H9 (cell line): ENCODE data around the gene RAPSN. TPM values are rescaled to one million over a fixed set of nuclear protein-coding genes. Genes with fewer than 3 reads are reported as not detected.

Source experiments
- DNase-seq: peaks from one replicate; pipeline ENCODE4 v3.0.0-alpha.2; 2017
- H2AFZ ChIP-seq: one replicate; pipeline ENCODE4 v1.6.1; 2013; ENCODE audit warnings: mild to moderate bottlenecking, low read length, control low read depth, moderate library complexity
- H2AK5ac ChIP-seq: 2 replicates; pipeline ENCODE4 v1.6.1; 2013; ENCODE audit warnings: low read length, control low read depth, mixed read lengths; ENCODE audit not compliant: insufficient read length
- H2BK120ac ChIP-seq: one replicate; pipeline ENCODE4 v1.6.1; 2013; ENCODE audit warnings: low read depth, mild to moderate bottlenecking, low read length, control low read depth, inconsistent platforms; ENCODE audit not compliant: poor library complexity, severe bottlenecking
- H2BK12ac ChIP-seq: 2 replicates; pipeline ENCODE4 v1.6.1; 2013; ENCODE audit warnings: low read length, control low read depth, mixed read lengths, low read depth; ENCODE audit not compliant: insufficient read length
- H2BK15ac ChIP-seq: 2 replicates; pipeline ENCODE4 v1.6.1; 2013; ENCODE audit warnings: low read depth, low read length, control low read depth
- H2BK20ac ChIP-seq: one replicate; pipeline ENCODE4 v1.6.1; 2013; ENCODE audit warnings: low read depth, mild to moderate bottlenecking, low read length, control low read depth, inconsistent platforms; ENCODE audit not compliant: poor library complexity, severe bottlenecking
- H2BK5ac ChIP-seq: 2 replicates; pipeline ENCODE4 v1.6.1; 2013; ENCODE audit warnings: low read length, control low read depth, mixed read lengths; ENCODE audit not compliant: insufficient read length
- H3K14ac ChIP-seq: 2 replicates; pipeline ENCODE4 v1.6.1; 2013; ENCODE audit warnings: low read length, control low read depth; ENCODE audit not compliant: insufficient read depth
- H3K18ac ChIP-seq: 2 replicates; pipeline ENCODE4 v1.6.1; 2013; ENCODE audit warnings: low read depth, mild to moderate bottlenecking, mixed read lengths, low read length, control low read depth; ENCODE audit not compliant: insufficient read length
- H3K23ac ChIP-seq: 2 replicates; pipeline ENCODE4 v1.6.1; 2013; ENCODE audit warnings: low read length, control low read depth, mixed read lengths, low read depth; ENCODE audit not compliant: insufficient read length
- H3K23me2 ChIP-seq: 2 replicates; pipeline ENCODE4 v1.6.1; 2013; ENCODE audit warnings: low read depth, mild to moderate bottlenecking, mixed read lengths, low read length, control low read depth; ENCODE audit not compliant: insufficient read length, poor library complexity, severe bottlenecking
- H3K27ac ChIP-seq: 2 replicates; pipeline ENCODE4 v1.5.1; 2013; ENCODE audit warnings: low read length, control low read depth, mixed read lengths, low read depth; ENCODE audit not compliant: insufficient read length
- H3K27me3 ChIP-seq: 2 replicates; pipeline ENCODE4 v1.6.1; 2013; ENCODE audit warnings: low read length, control low read depth, inconsistent platforms; ENCODE audit not compliant: insufficient read depth
- H3K4ac ChIP-seq: 2 replicates; pipeline ENCODE4 v1.6.1; 2013; ENCODE audit warnings: low read depth, mild to moderate bottlenecking, control low read depth, inconsistent platforms, low read length, moderate library complexity
- H3K4me1 ChIP-seq: 2 replicates; pipeline ENCODE4 v1.6.1; 2013; ENCODE audit warnings: low read length, control low read depth, inconsistent platforms; ENCODE audit not compliant: insufficient read depth
- H3K4me2 ChIP-seq: 2 replicates; pipeline ENCODE4 v1.6.1; 2013; ENCODE audit warnings: low read length, control low read depth, mixed read lengths; ENCODE audit not compliant: insufficient read length, insufficient read depth
- H3K56ac ChIP-seq: 2 replicates; pipeline ENCODE4 v1.6.1; 2013; ENCODE audit warnings: low read depth, mild to moderate bottlenecking, mixed read lengths, low read length, control low read depth; ENCODE audit not compliant: insufficient read length
- H3K79me1 ChIP-seq: 2 replicates; pipeline ENCODE4 v1.6.1; 2013; ENCODE audit warnings: low read depth, mild to moderate bottlenecking, moderate library complexity, low read length, control low read depth, inconsistent platforms; ENCODE audit not compliant: insufficient read depth, poor library complexity, severe bottlenecking
- H3K79me2 ChIP-seq: 2 replicates; pipeline ENCODE4 v1.6.1; 2013; ENCODE audit warnings: low read length, control low read depth, inconsistent platforms; ENCODE audit not compliant: insufficient read depth
- H3K9ac ChIP-seq: 2 replicates; pipeline ENCODE4 v1.6.1; 2013; ENCODE audit warnings: low read length, control low read depth, mixed read lengths; ENCODE audit not compliant: insufficient read length; ENCODE audit errors: extremely low read depth
- H3K9me3 ChIP-seq: one replicate; pipeline ENCODE4 v1.6.1; 2013; ENCODE audit warnings: low read depth, low read length, inconsistent platforms; ENCODE audit not compliant: control insufficient read depth
- H3T11ph ChIP-seq: one replicate; pipeline ENCODE4 v1.6.1; 2013; ENCODE audit warnings: mild to moderate bottlenecking, low read length, control low read depth, inconsistent platforms
- H4K20me1 ChIP-seq: one replicate; pipeline ENCODE4 v1.6.1; 2013; ENCODE audit not compliant: control insufficient read depth, insufficient read length, insufficient read depth
- H4K5ac ChIP-seq: 2 replicates; pipeline ENCODE4 v1.6.1; 2013; ENCODE audit warnings: low read depth, mild to moderate bottlenecking, mixed read lengths, low read length, control low read depth; ENCODE audit not compliant: insufficient read length
- H4K8ac ChIP-seq: replicated peaks from 2 replicates; pipeline ENCODE4 v1.6.1; 2013; ENCODE audit warnings: low read length, control low read depth, mixed read lengths, low read depth; ENCODE audit not compliant: insufficient read length
- H4K91ac ChIP-seq: 2 replicates; pipeline ENCODE4 v1.6.1; 2013; ENCODE audit warnings: low read depth, mild to moderate bottlenecking, moderate library complexity, mixed read lengths, low read length, control low read depth; ENCODE audit not compliant: insufficient read length
- H3K27ac Mint-ChIP-seq, 3 experiments: 2 replicates in 2 of 3; 3 replicates in 1 of 3; pipeline ENCODE4 v1.8.0; 2020 to 2021; ENCODE audit warnings: mixed read lengths in 3 of 3, mild to moderate bottlenecking in 1 of 3, moderate library complexity in 1 of 3
- H3K27me3 Mint-ChIP-seq: 2 replicates; pipeline ENCODE4 v1.8.0; 2021; ENCODE audit warnings: low read depth, mild to moderate bottlenecking, moderate library complexity, mixed read lengths
- H3K36me3 Mint-ChIP-seq, 3 experiments: 2 replicates in 2 of 3; 3 replicates in 1 of 3; pipeline ENCODE4 v1.8.0; 2020 to 2021; ENCODE audit warnings: low read depth in 3 of 3, mixed read lengths in 3 of 3; ENCODE audit not compliant: insufficient read depth in 1 of 3
- H3K4me1 Mint-ChIP-seq, 2 experiments: 2 replicates each; pipeline ENCODE4 v1.8.0; 2020; ENCODE audit warnings: mixed read lengths in 2 of 2
- H3K4me3 Mint-ChIP-seq, 2 experiments: 2 replicates in 1 of 2; 3 replicates in 1 of 2; pipeline ENCODE4 v1.8.0; 2020 to 2021; ENCODE audit warnings: mild to moderate bottlenecking in 2 of 2, mixed read lengths in 2 of 2, moderate library complexity in 1 of 2
- H3K9me3 Mint-ChIP-seq, 2 experiments: 2 replicates in 1 of 2; 3 replicates in 1 of 2; pipeline ENCODE4 v1.8.0; 2020; ENCODE audit warnings: mild to moderate bottlenecking in 2 of 2, mixed read lengths in 2 of 2, moderate library complexity in 1 of 2
- WGBS: extraction: QIAGEN DNeasy Blood & Tissue Kit; methylation state at CpG from one replicate; pipeline ENCODE4 v1.1.7; 2013; ENCODE audit warnings: missing lambda C conversion rate, low lambda C conversion rate, mixed read lengths; ENCODE audit not compliant: insufficient read length; ENCODE audit errors: extremely low coverage; 5-methylcytosine and 5-hydroxymethylcytosine counted together
- total RNA-seq: library from RNA; stranded (reverse); gene quantifications from 2 replicates; pipeline ENCODE4 v1.2.1, GENCODE V29; 2021
- TF ChIP-seq, protein P1 (sequence below): fragments of 200-600 bp; sonication (generic); conservative IDR thresholded peaks from 3 replicates; pipeline ENCODE4 v1.8.0; 2021; ENCODE audit warnings: antibody characterized with exemption, mild to moderate bottlenecking

The RAPSN gene
- total RNA-seq, 1 experiment from 2014 or later = 0.48 TPM

GRCh38 chr11:47394322-47395222, 54.4 kb downstream of the RAPSN start:
- no peak overlapping the region for H3K23ac ChIP-seq
- H3K4ac ChIP-seq = no peak overlapping the region
- no peak overlapping the region for H2AK5ac ChIP-seq
- no peaks in the 10 kb centered on the region for H4K20me1 ChIP-seq
- H3K27me3 Mint-ChIP-seq = no peaks in the 10 kb centered on the region; the same call in 1 of the 2 replicates
- no peak overlapping the region for H2BK20ac ChIP-seq
- no peaks in the 10 kb centered on the region for H3K23me2 ChIP-seq
- H3K4me1 Mint-ChIP-seq = peaks cover 11 to 15% of the 10 kb centered on the region in 2 experiments
- no CpG with 5 or more reads among the region's 39 CpGs for WGBS
- no peak overlapping the region for H4K5ac ChIP-seq
- H2BK120ac ChIP-seq = no peak overlapping the region
- H3K27me3 ChIP-seq = no peaks in the 10 kb centered on the region
- H3K36me3 Mint-ChIP-seq = no peaks in the 10 kb centered on the region
- H3K79me1 ChIP-seq = no peaks in the 10 kb centered on the region
- H3K27ac Mint-ChIP-seq = peak overlapping the region in 1 of 3 experiments; percentile 87; a peak in 3 of 7 replicates
- DNase-seq = peak; percentile 32
- H3K4me3 Mint-ChIP-seq = no peak overlapping the region; a peak in 1 of 5 replicates
- H2BK12ac ChIP-seq = no peak overlapping the region
- no peaks in the 10 kb centered on the region for H3K9me3 ChIP-seq
- no peak overlapping the region for H4K91ac ChIP-seq
- no peaks in the 10 kb centered on the region for H3K79me2 ChIP-seq
- no peak overlapping the region for H3K14ac ChIP-seq
- no peak overlapping the region for H2BK5ac ChIP-seq
- no peak overlapping the region for H3K56ac ChIP-seq
- H3K9ac ChIP-seq = no peak overlapping the region
- TF ChIP-seq, protein P1, sequence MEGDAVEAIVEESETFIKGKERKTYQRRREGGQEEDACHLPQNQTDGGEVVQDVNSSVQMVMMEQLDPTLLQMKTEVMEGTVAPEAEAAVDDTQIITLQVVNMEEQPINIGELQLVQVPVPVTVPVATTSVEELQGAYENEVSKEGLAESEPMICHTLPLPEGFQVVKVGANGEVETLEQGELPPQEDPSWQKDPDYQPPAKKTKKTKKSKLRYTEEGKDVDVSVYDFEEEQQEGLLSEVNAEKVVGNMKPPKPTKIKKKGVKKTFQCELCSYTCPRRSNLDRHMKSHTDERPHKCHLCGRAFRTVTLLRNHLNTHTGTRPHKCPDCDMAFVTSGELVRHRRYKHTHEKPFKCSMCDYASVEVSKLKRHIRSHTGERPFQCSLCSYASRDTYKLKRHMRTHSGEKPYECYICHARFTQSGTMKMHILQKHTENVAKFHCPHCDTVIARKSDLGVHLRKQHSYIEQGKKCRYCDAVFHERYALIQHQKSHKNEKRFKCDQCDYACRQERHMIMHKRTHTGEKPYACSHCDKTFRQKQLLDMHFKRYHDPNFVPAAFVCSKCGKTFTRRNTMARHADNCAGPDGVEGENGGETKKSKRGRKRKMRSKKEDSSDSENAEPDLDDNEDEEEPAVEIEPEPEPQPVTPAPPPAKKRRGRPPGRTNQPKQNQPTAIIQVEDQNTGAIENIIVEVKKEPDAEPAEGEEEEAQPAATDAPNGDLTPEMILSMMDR = no peak
- no peak overlapping the region for H2AFZ ChIP-seq
- H4K8ac ChIP-seq = no peak overlapping the region
- no peak overlapping the region for H3K4me2 ChIP-seq
- H3K9me3 Mint-ChIP-seq = no peaks in the 10 kb centered on the region; a peak in 1 of 5 replicates
- H3T11ph ChIP-seq = no peak overlapping the region
- no peak overlapping the region for H2BK15ac ChIP-seq
- H3K4me1 ChIP-seq = no peaks in the 10 kb centered on the region; the same call in 1 of the 2 replicates
- H3K27ac ChIP-seq = no peak overlapping the region
- H3K18ac ChIP-seq = no peak overlapping the region
